Adrenal gland (tissue), 5 donors: ENCODE measurements around the gene MYPN.

Source experiments
- CTCF ChIP-seq, 6 experiments: fragments of 450-650 bp in 4 of 6; fragments of 200-600 bp in 2 of 6; sonication (generic) in 1 of 6; IDR thresholded peaks; 1 replicate in 5 of 6; 2 replicates in 1 of 6; pipeline versions ENCODE4 v1.5.1 to v1.8.0; 2016 to 2021; ENCODE audit warnings: antibody characterized with exemption in 6 of 6, mild to moderate bottlenecking in 2 of 6, moderate library complexity in 1 of 6
- POLR2A ChIP-seq, 2 donors: fragments of 450-650 bp; IDR thresholded peaks; one replicate each; pipeline ENCODE4 v1.6.1; 2017; ENCODE audit warnings: antibody characterized with exemption in 2 of 2, mild to moderate bottlenecking in 2 of 2, moderate library complexity in 1 of 2
- donor health status: DM: no; HTN: no; CAD: no.

- TF ChIP-seq CTCF (IDR thresholded peaks at IDR 0.05): peak; percentile 49 to 72 (median 66)
- TF ChIP-seq POLR2A (IDR thresholded peaks at IDR 0.05): no peak
These were observed 103.5 kb downstream of the MYPN start for GRCh38 chr10:68212721-68213352.
